Measurements from ENCODE around the gene CTNNA2. TPM values are rescaled to one million over a fixed set of nuclear protein-coding genes. Genes with fewer than 3 reads are reported as not detected.

CTNNA2 gene
- polyA plus RNA-seq, 4 donors, result 3.9 to 4.6 (median 4.3) TPM

GRCh38 chr2:79611448-79612016 lies 98.7 kb downstream of the CTNNA2 start:
- no peak for DNase-seq (ENCODE audit: low read depth in 4 of 4, low spot score in 3 of 4)

GRCh38 chr2:79612999-79613398 lies 100.1 kb downstream of the CTNNA2 start:
- DNase-seq (ENCODE audit: low read depth in 4 of 4, low spot score in 3 of 4), result no peak

- no peak for DNase-seq (ENCODE audit: low read depth in 4 of 4, low spot score in 3 of 4)
Observed at GRCh38 chr2:79619442-79619841, 106.6 kb downstream of the CTNNA2 start.

- no peak for DNase-seq (ENCODE audit: low read depth in 4 of 4, low spot score in 3 of 4)
Observed at GRCh38 chr2:79619976-79620375, 107.1 kb downstream of the CTNNA2 start.

GRCh38 chr2:79620679-79621078 lies 107.8 kb downstream of the CTNNA2 start:
- no peak for DNase-seq (ENCODE audit: low read depth in 4 of 4, low spot score in 3 of 4)

GRCh38 chr2:79621252-79621651 lies 108.4 kb downstream of the CTNNA2 start:
- no peak for DNase-seq (ENCODE audit: low read depth in 4 of 4, low spot score in 3 of 4)

GRCh38 chr2:79621755-79622154 lies 108.9 kb downstream of the CTNNA2 start:
- DNase-seq (ENCODE audit: low read depth in 4 of 4, low spot score in 3 of 4), result no peak

- no peak for DNase-seq (ENCODE audit: low read depth in 4 of 4, low spot score in 3 of 4)
Observed at GRCh38 chr2:79622508-79622907, 109.7 kb downstream of the CTNNA2 start.

GRCh38 chr2:79627237-79627636 lies 114.4 kb downstream of the CTNNA2 start:
- no peak for DNase-seq (ENCODE audit: low read depth in 4 of 4, low spot score in 3 of 4)

GRCh38 chr2:79630060-79630459 lies 117.2 kb downstream of the CTNNA2 start:
- no peak for DNase-seq (ENCODE audit: low read depth in 4 of 4, low spot score in 3 of 4)

GRCh38 chr2:79630972-79631557 lies 118.2 kb downstream of the CTNNA2 start:
- no peak for DNase-seq (ENCODE audit: low read depth in 4 of 4, low spot score in 3 of 4)

- DNase-seq (ENCODE audit: low read depth in 4 of 4, low spot score in 3 of 4), result no peak
Observed at GRCh38 chr2:79638410-79638809, 125.6 kb downstream of the CTNNA2 start.

- no peak for DNase-seq (ENCODE audit: low read depth in 4 of 4, low spot score in 3 of 4)
Observed at GRCh38 chr2:79638954-79639353, 126.1 kb downstream of the CTNNA2 start.

- DNase-seq (ENCODE audit: low read depth in 4 of 4, low spot score in 3 of 4), result no peak
Observed at GRCh38 chr2:79640001-79640400, 127.2 kb downstream of the CTNNA2 start.

GRCh38 chr2:79649531-79649930 lies 136.7 kb downstream of the CTNNA2 start:
- no peak for DNase-seq (ENCODE audit: low read depth in 4 of 4, low spot score in 3 of 4)

- DNase-seq (ENCODE audit: low read depth in 4 of 4, low spot score in 3 of 4), result no peak
Observed at GRCh38 chr2:79660557-79660956, 147.7 kb downstream of the CTNNA2 start.

GRCh38 chr2:79665091-79665490 lies 152.2 kb downstream of the CTNNA2 start:
- DNase-seq (ENCODE audit: low read depth in 4 of 4, low spot score in 3 of 4), result no peak

GRCh38 chr2:79666430-79666829 lies 153.6 kb downstream of the CTNNA2 start:
- DNase-seq (ENCODE audit: low read depth in 4 of 4, low spot score in 3 of 4), result no peak

- DNase-seq (ENCODE audit: low read depth in 4 of 4, low spot score in 3 of 4), result no peak
Observed at GRCh38 chr2:79669714-79670113, 156.9 kb downstream of the CTNNA2 start.

- no peak for DNase-seq (ENCODE audit: low read depth in 4 of 4, low spot score in 3 of 4)
Observed at GRCh38 chr2:79670198-79670597, 157.3 kb downstream of the CTNNA2 start.

GRCh38 chr2:79686884-79687283 lies 174.0 kb downstream of the CTNNA2 start:
- DNase-seq (ENCODE audit: low read depth in 4 of 4, low spot score in 3 of 4), result no peak

GRCh38 chr2:79695248-79695647 lies 182.4 kb downstream of the CTNNA2 start:
- DNase-seq (ENCODE audit: low read depth in 4 of 4, low spot score in 3 of 4), result no peak

GRCh38 chr2:79697200-79697599 lies 184.3 kb downstream of the CTNNA2 start:
- no peak for DNase-seq (ENCODE audit: low read depth in 4 of 4, low spot score in 3 of 4)

All from right renal pelvis (tissue), 4 donors.